Activated T-cell treated with anti-CD3 and anti-CD28 coated beads for 4 hours (primary cell): Measurements from ENCODE around the gene YRDC.

ENCODE experiments used
- DNase-seq: peaks from one replicate; pipeline ENCODE4 v3.0.0-alpha.2; 2020

Gene YRDC, protein sequence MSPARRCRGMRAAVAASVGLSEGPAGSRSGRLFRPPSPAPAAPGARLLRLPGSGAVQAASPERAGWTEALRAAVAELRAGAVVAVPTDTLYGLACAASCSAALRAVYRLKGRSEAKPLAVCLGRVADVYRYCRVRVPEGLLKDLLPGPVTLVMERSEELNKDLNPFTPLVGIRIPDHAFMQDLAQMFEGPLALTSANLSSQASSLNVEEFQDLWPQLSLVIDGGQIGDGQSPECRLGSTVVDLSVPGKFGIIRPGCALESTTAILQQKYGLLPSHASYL

DNA sequence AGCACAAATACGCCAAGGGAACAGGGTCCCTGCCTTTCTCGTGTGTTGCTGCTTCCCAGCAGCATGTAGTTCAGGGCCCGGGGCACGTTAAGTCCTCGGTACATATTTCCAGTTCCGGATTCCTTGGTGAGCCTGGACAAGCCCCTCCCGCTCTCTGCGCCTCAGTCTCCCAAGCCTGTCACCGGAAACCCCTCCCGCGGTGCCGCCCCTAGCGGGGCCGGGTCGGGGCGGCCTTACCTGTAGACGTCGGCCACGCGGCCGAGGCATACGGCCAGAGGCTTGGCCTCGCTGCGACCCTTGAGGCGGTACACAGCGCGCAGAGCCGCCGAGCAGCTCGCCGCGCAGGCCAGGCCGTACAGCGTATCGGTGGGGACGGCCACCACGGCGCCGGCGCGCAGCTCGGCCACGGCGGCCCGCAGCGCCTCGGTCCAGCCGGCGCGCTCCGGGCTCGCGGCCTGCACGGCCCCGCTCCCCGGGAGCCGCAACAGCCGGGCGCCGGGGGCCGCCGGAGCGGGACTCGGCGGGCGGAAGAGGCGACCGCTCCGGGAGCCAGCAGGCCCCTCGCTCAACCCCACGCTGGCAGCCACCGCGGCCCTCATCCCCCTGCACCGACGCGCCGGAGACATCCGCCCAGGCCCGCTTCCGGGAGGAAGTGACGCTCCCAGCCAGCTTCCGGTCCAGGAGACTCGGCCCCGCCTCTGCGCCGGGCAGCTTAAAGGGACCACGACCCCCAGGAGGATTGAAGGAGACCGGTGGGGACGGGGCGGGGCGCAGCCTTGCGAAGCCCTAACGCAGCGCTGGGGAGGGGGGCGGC is at the start of gene YRDC, which contains the start of gene C1orf122:
Gene YRDC, minus strand, starts transcription at position 654 of the 814 bp plus-strand sequence. Its CDS starts 28 bp downstream, at position 626.
Gene C1orf122, plus strand, starts transcription at position 236 of the 814 bp plus-strand sequence. CDS start 615 bp downstream, outside the sequence.
- DNase-seq = peak; percentile 87

DNA sequence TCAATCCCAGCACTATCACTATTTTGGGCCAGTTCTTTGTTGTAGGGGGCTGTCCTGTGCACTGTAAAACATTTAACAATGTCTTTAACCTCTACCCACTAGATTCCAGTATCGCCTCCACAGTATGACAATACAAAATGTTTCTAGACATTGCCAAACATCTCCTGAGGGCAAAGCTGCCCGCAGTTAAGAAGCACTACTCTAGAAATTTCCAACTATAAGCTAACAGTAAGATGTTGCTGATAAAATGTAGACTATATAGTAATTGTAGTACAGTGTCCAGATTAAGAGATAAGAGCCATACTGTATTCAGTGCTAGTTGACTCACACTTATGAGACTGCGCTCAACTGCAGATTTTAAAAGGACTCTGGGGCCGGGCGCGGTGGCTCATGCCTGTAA is 46.4 kb upstream of the YRDC start:
- no peak for DNase-seq

DNA sequence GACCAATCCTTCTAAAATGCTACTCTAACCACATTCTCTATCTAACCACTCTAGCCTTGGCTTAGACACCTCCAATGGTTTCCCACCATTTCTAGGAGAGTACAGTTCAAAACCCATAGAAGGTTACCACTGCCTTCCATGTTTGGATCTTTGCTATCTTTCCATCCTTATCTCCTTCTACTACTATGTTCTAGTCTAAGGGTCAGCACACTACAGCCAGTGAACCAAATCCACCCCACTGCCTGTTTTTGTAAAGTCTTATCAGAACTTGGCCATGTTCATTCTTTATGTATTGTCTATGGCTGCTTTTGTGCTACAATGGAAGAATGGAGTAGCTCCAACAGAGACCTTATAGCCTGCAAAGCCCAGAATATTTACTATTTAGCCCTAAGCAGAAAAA is 45.1 kb upstream of the YRDC start:
- no peak for DNase-seq

DNA sequence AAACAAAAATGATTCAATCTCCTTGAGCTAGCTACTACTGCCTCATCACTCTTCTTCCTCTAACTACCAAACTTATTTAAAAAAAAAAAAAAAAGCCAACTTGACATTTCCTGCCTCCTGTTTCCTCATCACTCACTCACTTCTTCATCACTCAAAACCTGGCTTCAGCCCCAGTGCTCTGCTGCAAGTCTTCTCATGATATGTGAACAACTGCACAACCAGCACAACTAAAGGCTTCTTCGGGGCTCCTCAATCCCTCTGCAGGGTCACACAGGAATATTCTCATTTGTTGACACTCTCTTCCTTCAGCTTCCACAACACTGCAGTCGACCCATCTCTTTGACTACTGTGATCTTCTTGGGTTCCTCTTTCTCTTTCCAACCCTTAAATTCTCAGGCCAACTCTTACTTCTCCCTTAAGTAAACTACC is 43.8 kb upstream of the YRDC start:
- no peak for DNase-seq

DNA sequence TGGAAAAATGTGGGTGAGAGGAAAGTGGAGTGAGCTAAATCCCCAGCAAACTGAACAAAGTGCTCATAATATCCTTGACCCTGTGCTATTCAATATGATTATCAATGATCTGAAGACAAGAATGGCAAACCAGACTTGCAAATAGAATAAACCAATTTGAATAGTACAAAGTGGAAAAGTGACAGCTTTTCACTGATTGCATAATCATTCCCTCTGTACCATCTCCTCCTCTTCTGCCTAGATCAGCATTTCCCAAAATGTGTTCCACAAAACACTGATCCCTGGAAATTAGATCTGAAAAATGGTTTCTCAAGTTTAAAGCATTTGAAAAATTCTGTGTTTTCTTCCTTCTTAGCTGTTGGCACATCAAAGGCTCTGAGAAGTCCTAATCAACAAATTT is 43.3 kb upstream of the YRDC start:
- no peak for DNase-seq

DNA sequence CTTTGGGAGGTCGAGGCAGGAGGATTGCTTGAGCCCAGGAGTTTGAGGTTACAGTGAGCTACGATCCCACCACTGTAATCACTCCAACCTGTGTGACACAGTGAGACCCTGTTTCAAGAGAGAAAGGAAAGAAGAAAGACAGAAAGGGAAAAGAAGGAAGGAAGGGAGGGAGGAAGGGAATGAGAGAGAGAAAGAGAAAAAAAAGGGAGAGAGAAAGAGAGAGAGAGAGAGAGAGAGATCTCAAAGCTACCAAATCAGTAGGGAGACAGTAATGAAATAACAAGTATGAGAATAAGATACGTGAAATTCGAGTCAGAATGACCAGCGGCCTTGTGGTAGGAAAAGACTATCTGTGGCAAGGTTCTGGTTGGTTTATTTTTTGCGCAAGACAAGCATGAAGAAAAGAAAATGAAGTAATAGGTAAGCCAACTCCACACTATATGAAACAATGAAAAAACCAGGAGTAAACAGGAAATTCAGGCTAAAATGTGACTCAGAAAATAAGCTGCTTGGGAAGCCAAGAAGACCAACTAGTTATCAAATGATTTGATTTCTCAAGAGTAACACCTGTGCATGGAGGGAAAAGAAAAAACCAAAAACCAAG is 42.4 kb upstream of the YRDC start:
- no peak for DNase-seq

DNA sequence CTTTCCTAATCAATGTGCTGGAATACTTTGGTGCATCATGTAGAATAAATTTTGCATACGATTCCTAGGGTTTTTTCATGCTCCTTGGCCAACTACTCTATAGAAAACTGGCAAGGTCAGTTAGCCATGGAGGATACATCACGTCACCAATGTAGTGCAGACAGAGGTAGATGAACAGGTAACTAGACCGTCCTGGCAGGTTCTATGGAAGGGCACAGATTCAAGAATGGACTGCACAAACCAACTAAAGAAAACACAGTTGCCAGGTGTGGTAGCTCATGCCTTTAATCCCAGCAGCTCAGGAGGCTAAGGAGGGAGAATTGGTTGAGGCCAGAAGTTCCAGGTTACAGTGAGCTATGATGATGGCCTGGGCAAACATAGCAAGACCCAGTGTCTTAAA is 41.5 kb upstream of the YRDC start:
- no peak for DNase-seq

DNA sequence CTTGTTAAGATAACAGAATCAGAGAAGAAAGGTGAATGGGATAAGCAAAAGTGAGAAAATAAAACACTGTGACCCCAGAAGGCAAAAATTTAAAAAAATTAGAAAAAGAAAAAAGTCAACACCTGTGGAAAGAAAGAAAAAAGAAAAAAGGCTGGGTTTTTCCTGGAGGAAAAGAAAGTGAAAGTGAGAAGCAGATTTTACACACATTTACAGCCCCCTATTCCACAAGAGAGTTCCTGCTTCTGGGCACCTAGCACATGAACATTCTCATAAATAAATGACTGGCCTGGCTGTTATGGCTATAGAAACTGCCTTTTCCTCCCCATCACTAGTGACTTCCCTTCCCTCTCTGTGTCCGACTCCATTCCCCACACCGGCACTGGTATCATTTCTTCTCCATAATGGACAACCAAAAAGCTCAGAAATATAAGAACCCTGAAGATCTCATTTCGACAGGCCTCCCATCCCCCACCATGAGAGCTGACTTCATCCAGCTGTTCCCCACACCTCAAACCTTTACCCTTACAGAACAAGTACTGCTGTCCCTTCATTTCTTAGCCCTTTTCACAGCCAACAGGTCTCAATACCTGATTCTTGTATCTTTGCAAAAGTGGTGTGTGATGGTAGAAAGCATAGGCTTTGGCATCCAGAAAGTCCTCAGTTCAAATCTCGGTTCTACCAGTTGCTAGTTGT is 38.8 kb upstream of the YRDC start:
- DNase-seq = no peak

DNA sequence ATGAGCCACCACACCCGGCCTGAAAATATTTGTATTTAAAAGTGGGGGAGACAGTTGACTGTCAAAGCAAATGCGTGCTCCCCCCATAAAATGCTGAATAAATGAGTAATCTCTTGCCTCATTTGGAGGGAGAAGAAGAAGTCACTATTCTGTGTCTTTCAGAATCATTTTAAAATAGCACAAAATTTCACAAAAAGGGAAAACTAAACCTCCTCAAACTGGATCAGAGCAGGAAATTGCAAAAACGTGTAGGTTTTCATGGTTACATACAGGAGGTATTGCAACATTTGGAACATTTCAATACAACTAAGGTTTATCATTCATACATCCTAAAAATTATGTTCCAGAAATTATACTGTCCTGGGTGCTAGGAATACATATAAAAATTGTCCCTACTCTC is 37.8 kb upstream of the YRDC start:
- DNase-seq = no peak

DNA sequence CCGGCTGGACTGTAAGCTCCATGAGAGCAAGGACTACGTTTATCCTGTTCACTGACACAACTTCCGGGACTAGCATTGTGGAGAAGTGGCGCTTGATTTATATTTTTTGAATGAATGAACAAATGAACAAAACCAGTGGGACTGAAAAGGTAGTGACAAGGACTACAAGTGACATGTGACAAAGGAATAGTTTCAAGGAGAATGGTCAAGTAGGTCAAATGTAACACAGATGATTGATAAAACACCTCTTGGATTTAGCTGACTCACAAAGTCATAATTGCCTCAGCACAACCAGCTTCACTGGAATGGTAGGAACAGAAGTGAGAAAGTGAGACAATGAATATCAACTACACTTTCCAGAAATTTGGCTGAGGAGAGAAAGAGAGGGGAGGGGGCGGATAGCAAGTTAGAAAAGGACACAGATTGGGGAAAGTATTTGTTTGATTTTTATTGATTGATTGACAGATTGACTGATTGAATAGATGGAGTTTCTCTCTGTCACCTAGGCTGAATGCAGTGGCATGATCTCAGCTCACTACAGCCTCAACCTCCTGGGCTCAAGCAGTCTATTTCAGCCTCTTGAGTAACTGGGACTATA is 37.1 kb upstream of the YRDC start:
- DNase-seq = no peak

DNA sequence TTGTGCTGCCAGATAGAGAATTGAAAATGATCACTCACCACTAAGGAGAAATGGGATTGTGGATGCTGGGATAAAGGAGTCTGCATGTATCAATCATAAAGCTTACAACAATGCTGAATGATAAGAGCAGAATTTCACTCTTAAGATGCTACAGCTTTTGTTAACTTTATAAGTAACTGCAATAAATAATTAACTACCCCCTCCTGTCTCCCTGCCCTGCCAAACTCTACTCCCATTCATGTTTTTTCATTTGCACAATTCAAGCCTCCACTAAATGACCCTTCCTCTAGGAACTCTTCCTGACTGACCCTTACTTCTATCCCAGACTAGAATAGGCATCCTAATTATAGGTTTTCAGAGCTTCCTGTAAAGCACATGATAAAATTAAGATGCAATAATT is 36.5 kb upstream of the YRDC start:
- no peak for DNase-seq

DNA sequence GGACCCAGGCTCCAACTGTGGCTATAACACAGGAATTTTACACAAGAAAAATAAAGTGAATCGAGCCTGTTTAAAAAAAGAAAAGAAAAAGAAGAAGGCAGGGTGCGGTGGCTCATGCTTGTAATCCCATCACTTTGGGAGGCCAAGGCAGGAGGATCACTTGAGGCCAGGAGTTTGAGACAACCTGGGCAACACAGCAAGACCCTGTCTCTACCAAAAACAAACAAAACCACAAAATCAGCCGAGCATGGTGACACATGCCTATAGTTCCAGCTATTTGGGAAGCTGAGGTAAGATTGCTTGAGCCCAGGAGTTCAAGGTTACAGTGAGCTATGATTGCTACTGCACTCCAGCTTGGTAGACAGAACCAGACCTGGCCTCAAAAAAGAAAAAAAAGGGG is 33.6 kb upstream of the YRDC start:
- DNase-seq = no peak

DNA sequence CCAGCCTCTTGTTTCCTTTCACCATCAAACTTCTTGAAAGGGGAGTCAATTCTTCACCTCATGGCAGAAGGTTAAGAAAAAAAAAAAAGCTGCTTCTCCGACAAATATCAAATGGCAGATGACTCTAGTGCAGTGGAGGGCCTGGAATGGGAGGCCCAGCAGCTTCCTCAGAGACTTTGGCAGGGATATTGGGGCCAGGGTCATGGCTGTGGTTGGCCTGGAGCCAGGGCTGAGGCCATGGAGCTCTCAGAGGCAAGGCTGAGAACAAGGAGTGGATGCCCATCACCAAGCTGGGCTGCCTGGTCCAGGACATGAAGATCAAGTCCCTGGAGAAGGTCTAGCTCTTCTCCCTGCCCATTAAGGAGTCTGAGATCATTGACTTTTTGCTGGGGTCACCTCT is 32.7 kb upstream of the YRDC start:
- DNase-seq = no peak

DNA sequence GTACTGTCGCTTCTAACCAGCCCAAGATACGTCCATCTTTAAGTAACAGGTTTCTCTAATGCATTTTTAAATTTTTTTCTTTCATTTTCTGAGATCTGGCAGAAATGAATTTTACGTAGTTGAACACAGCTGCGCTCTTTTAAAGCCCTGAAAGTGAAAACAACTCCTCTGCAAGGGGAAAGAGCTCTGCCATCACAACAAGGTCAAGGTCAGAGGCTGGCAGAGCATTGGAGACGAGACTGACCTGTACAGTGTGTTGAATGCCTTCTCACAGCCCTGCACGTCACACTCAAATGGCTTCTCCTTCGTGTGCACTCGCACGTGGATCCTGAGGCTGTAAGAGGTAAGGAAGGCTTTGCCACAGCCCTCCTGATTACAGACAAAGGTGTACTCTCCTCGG is 31.7 kb upstream of the YRDC start:
- no peak for DNase-seq

DNA sequence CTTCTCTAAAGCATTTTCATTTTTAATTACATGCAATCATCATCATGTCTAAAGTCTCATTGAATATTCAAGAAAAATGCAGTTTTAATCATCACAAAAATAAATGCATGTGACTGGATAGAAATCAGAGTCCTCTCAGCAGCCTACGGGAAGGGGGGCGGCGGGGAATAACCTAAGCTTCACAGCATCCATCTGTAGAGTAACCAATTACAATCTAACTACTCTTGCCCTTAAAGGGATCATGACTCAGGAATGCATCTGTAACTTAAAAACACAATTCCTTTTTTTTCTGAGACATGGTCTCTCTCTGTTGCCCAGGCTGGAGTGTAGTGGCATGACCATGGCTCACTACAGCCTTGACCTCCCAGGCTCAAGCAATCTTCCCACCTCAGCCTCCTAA is 28.8 kb upstream of the YRDC start:
- DNase-seq = no peak

DNA sequence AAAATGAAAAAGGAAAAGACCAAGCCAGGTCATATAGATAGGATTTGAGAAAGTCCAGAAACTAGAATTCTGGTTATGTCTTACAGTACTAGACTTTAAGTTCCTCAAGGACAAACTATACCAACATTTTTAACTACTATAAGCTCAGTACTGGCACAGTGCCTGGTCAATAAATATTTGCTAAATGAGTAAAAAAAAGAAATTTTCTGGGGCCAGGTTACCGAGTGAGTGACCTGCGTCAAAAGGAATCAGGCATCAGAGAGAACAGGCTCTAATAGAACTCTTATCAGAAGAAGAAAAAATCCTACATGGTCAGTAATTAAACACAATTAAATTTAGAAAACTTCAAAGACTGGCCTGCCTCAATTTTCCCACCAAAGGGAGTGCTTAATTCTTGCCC is 23.8 kb upstream of the YRDC start:
- DNase-seq = no peak

DNA sequence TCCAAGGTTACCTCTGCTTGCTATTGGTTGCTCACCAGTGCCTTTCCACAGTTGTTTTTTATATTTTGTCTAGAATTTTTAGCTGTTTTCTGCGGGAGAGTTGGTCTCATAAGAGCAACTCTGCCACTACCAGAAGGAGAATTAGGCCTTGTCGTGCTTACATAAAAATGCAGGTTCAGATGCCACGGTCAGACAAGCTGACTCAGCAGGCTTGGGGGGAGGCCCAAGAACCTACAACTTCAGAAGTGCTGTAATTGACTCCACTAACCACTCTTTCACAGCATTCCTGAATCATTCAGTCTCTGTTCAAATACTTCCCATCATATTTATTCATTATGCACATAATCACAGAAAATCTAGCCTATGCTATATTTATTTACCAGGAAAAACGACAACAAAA is 23.1 kb upstream of the YRDC start:
- DNase-seq = no peak

DNA sequence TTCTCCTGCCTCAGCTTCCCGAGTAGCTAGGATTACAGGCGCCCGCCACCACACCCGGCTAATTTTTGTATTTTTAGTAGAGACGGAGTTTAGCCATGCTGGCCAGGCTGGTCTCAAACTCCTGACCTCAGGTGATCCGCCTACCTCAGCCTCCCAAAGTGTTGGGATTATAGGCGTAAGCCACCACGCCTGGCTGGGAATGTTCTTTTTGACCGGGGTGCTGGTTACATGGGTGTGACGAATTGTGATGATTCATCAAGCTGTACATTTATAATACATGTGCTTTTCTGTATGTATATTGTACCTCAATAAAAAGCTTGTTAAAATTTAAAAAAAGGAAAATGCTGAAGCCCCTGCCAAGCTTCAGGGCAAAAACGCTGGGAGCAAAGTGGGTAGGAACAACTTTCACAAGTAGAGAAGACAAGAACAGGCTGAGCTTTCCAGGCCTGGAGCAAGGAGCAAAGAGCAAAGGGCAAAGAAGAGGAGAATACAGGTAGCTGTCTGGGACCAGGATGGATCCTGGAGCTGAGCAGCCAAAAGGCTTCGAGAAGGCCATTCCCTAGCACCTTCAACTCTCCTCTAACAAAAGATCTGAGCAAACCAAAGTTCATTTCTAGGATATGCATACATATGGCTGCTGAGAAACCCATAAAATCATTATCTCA is 20.5 kb upstream of the YRDC start:
- DNase-seq = no peak

DNA sequence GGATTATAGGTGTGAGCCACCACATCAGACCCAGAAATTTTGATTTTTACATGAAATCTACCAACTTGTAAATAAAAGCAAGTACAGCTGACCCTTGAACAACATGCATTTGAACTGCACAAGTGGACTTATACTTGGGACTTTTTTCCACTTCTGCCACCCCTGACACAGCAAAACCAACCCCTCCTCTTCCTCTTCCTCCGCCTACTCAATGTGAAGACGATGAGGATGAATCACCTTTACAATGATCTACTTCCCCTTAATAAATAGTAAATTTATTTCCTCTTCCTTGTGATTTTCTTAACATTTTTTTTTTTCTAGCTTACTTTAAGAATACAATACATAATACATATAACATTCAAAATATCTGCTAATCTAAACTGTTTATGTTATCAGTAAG is 17.5 kb upstream of the YRDC start:
- DNase-seq = no peak

DNA sequence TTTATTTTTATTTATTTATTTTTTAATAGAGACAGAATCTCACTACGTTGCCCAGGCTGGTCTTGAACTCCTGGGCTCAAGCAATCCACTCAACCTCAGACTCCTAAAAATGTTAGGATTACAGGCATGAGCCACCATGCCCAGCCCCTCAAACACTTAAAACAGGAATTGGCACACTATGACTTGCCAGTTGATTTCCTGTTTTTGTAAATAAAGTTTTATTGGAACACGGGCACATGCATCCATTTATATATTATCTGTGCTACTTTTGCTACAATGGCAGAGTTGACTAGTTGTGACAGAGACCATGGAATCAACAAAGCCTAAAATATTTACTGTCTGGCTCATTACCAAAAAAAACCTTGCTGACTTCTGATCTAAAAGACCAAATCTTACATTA is 16.0 kb upstream of the YRDC start:
- no peak for DNase-seq

DNA sequence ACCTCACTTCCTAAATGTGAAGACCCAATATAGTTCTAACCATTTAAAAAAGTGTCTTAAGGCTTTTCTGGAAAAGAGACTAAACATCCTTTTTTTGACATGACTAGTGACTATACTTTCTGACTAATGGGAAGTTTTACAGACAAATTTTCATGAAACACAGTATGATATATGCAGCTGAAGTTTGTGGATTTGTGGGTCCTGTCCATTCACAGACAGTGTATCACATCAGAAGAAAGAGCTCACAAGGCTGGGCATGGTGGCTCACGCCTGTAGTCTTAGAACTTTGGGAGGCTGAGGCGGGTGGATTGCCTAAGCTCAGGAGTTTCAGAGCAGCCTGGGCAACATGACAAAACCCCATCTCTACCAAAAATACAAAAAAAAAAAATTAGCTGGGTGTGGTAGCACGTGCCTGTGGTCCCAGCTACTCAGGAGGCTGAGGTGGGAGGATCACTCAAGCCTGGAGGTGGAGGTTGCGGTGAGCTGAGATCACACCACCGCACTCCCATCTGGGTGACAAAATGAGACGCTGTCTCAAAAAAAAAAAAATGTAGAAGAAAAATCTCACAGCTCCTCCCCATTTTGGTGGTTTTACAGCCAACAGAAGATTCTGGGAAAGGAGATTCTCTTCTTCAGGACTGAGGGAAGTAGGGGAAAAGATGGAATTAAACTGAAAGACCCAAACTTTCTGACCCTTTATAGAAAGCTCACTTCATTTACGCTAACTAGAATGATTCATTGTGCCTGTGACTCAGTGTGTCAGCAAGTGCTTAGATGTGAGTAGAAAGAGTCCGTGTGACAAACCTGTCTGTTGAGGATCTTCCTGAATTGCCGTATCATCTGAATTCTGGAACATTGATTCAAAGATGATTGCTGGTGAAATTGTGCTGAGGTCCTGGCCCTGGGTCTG is 15.2 kb upstream of the YRDC start:
- no peak for DNase-seq
